Measurements from ENCODE around the gene TTN. TPM values are rescaled to one million over a fixed set of nuclear protein-coding genes. Genes with fewer than 3 reads are reported as not detected.

The TTN gene
- 0.03 and 0.23 TPM in 2 replicates for total RNA-seq (2014; rRNA removed; shearing (Covaris generic))
- 0.01 and 0.05 TPM in 2 replicates for polyA plus RNA-seq (2015; cell fraction: cytosol; rRNA removed)
- polyA plus RNA-seq (2015; cell fraction: nucleus; rRNA removed), result 0.24 and 0.35 TPM in 2 replicates

- no peak for DNase-seq (ENCODE audit: low read depth)
Measured at GRCh38 chr2:178807227-178808008, at the start of gene TTN. TTN (minus strand) TSS chr2:178807423; CDS start chr2:178804642, 2,781 bp downstream.

- DNase-seq (ENCODE audit: low read depth), result no peak
Measured at GRCh38 chr2:178855151-178855550, 47.9 kb upstream of the TTN start.

- DNase-seq (ENCODE audit: low read depth), result no peak
Measured at GRCh38 chr2:178848335-178848734, 41.1 kb upstream of the TTN start.

GRCh38 chr2:178846458-178846802 lies 39.2 kb upstream of the TTN start:
- DNase-seq (ENCODE audit: low read depth), result no peak

GRCh38 chr2:178845566-178846457 lies 38.6 kb upstream of the TTN start:
- DNase-seq (ENCODE audit: low read depth), result no peak

GRCh38 chr2:178844701-178845100 lies 37.5 kb upstream of the TTN start:
- no peak for DNase-seq (ENCODE audit: low read depth)

DNA sequence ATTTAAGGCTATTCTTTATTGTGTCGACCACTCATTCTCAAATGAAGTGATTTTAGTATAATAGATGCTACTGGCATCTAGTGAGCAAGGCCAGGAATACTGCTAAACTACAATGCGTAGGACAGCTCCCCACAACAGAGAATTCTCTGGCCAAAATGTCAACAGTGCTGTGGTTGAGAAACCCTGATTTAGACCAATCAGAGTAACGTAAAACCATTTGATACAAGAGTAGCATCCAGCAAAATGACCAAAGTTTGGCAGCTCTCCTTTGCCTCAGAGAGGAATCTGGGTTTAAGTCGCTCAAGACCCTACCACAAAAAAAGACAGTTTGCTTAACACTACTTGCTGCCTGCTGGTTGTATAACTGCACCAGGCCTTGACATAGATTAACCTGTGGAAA lies 37.0 kb upstream of the TTN start:
- no peak for DNase-seq (ENCODE audit: low read depth)

GRCh38 chr2:178843697-178844096 lies 36.5 kb upstream of the TTN start:
- DNase-seq (ENCODE audit: low read depth), result no peak

DNA sequence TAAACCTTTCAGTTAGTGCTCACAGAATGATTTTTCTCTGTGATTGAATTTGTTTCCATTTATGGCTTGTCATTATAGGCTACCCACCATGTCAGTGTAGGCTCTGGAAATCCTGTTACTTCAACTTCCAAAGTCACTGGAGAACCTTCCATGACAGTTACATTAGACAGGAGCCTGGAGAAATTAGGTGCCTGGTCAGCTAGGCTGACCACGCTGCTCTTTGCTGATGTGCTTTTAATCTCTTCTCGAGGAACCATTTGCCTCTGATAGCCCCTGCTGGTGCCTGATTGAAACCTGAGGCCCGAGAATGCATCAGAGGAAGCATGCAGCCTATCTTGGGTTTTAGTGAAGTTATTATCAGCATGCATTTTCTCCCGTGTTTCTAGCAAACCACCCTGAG lies 29.6 kb upstream of the TTN start:
- no peak for DNase-seq (ENCODE audit: low read depth)

DNA sequence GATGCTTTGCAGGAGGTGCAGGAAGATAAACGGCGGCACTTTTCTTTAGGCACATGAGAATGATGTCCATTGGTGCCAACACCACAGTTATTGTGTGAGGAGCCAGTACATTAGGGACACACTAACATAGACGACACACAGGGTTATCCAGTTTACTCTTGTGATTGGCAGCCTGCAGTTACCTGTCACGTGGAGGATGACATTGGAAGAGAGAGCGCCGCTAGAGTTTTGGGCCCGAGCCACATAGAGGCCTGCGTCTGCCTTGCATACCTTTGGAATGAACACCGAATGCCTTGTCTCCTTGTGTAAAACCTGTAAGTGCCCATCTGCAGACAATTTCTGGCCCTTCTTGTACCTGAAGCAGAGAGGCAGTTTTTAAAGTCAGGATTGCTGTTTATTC lies 26.9 kb upstream of the TTN start:
- DNase-seq (ENCODE audit: low read depth), result no peak

DNA sequence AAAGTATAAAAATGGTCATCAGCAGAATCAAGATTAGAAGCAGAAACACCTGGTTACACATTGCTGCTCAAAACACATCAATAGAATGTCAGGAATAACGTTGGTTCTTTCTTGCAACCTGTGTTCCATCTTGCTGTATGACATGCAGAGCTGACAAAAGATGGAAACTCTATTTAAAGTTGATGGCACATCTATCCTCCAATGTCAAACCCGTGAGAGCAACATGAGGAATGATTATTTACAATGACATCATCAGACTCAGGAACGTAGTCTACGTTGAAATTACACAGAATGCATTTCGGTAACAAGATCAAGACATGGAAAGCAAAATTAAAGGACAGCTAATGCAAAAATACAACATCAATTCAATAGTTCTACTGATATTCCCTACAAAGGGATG lies 26.2 kb upstream of the TTN start:
- no peak for DNase-seq (ENCODE audit: low read depth)

DNA sequence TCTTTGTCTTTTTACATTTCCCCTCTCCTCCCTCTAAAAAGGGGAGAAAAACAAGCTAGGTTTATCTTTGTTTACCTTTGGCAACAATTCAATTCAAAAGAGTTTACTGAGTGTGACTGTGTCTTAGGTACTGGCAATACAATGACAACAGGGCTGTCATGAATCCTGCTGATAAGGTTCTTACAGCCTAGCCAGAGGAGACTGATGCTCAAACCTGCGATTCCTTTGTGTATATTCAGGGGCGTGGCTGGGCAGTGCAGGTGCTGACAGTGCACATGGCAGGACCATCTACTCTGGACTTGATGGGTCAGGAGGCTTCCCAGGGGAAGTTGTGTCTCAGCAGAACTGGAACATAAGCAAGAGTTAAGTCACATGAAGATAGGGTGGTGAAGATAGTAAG lies 23.2 kb upstream of the TTN start:
- DNase-seq (ENCODE audit: low read depth), result no peak

- DNase-seq (ENCODE audit: low read depth), result no peak
Measured at GRCh38 chr2:178829981-178830380, 22.8 kb upstream of the TTN start.

DNA sequence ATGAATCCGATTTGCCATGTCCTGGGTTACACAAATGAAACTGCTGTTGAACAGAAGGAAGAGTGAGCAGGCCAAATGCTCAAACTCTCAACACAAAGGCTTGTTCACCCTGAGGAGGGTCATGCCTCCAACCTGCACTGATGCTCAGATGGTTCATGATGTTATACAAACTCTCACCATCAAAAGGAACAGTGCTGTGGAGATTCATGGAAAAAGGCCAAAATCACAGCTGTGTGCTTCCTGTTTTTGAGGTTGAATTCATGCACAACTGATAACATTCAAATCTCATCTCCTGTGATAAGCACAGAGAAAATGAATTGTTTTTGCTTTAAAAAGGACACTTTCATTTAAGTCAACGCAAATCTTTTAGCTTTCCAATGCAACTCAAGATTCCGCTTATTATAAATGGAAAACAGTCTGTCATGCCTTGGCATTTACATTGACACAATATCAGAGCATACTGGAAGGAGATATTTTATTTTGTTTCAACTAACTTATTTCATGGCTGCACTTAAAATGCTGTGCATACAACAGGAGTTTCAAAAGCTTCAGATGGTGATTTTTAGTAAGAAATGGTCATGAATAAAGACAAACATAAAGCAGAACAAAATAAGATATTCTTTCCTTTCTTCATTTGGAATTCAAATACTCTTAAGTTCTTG lies 22.2 kb upstream of the TTN start:
- peak; percentile 12 for DNase-seq (ENCODE audit: low read depth)

- DNase-seq (ENCODE audit: low read depth), result no peak
Measured at GRCh38 chr2:178828486-178828881, 21.3 kb upstream of the TTN start.

DNA sequence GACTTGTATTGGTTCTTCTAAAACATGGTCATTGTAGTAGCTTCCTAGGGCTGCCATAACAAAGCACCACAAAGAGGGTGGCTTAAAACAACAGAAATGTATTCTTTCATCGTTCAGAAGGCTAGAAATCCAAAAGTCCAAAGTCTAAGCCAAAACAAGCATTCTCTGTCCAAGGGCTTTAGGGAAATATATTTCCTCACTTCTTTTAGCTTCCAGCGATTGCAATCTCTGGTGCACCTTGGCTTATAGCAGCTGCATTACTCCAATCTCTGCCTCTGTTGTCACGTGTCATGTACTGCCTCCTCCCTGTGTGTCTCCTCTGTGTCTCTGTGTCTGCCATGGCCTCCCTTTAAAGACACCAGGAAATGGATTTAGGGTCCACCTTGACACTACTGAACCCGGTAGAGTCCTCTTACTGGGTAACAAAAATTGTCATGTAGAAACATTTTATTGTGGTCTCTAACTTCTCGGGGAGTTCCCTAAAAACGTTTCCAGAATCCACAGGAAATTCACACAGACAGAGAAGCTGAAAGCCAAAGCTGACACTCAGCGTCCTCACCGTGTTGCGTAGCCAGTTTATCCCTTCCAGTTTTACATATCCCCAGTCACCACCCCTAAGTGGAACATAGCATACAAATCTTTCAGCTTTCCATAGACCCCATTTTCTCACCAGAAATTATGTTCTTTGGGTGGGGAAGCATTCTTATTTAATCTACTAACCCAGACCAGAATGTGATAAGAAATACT lies 20.7 kb upstream of the TTN start:
- no peak for DNase-seq (ENCODE audit: low read depth)

GRCh38 chr2:178827111-178827510 lies 19.9 kb upstream of the TTN start:
- no peak for DNase-seq (ENCODE audit: low read depth)

- DNase-seq (ENCODE audit: low read depth), result peak; percentile 73
Measured at GRCh38 chr2:178825183-178825582, 18.0 kb upstream of the TTN start.

GRCh38 chr2:178824181-178824580 lies 17.0 kb upstream of the TTN start:
- DNase-seq (ENCODE audit: low read depth), result no peak

DNA sequence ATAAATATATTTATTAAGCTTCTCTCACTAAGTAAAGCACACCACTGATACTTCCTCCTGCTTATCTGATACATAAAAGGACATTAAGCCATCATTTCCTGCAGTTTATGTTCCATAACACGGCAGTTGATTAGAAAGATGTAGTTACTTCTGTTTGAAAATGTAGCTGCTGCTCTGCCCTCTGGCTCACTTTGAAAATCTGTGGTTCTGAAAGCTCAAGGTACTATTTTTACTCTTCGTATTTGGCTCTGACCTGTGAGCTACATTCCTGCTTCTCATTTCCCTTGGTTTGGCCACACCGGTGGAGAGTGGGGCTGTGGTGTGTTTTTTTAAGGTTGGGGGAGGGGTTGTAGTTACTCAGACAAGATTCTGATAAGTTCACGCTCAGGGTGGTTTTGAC lies 12.8 kb upstream of the TTN start:
- DNase-seq (ENCODE audit: low read depth), result peak; percentile 19

Data from HT1080 (cell line).